GM18520 (cell line): ENCODE results near the gene NPAS1.
A peak's percentile ranks its signal among the peaks of the same experiment; 100 is the strongest.
"Not testable (repeated sequence)": the region's sequence is repeated elsewhere in the genome, so short reads cannot be mapped to it uniquely, and the experiment has no call there.

Experiments
- ATAC-seq: cut with Tn5 transposase; IDR thresholded peaks from one replicate; pipeline ENCODE4 v1.9.1; 2021; ENCODE audit not compliant: unreplicated experiment

NPAS1 gene

DNA sequence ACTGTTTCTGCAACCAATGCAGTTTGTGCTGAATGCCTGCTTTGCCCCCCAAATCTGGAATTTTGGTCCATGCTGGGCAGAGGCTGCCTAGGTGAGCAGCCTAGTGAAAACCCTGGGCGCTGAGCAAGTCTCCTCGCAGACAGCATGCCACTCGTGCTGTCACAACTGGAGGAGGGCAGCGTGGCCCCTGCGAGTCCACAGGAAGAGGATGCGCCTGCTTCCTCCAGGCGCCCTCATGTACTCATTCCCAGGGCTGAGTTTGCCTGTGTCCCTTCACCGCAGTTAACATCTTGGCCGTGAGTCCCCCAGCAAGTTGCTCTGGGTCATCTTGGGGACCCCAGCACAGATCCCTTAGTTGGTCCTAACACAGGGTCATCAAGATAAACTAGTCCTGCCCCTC, 55.0 kb downstream of the NPAS1 start:
- no peak for ATAC-seq

DNA sequence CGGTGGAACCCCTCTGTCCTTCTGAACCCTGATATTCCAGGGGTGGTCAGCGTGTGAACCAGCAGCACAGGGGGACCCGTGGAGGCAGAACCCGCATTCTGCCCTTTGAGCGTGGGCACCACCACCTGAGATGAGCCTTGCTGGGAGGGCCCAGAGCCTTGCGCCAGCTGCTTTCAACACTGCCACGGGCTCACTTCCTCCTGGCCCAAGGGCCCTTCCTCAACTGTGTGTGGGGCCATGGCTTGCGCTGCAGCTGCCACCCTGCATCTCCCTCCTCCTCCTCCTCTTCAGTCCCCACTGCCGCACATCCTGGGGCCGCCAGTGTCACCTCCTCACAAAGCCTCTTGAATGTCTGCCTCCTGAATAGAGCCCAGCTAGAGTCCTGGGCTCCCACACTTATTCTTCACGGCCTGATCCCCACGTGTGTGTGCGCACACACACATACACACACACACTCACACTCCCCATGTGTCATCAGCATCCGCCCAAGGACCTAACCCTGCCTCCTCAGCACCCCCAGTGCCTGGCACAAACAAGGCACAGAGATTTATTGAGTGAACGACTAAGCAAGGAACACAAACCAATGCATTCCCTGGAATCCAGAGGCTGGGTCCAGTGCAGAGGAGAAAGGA, 55.7 kb downstream of the NPAS1 start:
- ATAC-seq = no peak

DNA sequence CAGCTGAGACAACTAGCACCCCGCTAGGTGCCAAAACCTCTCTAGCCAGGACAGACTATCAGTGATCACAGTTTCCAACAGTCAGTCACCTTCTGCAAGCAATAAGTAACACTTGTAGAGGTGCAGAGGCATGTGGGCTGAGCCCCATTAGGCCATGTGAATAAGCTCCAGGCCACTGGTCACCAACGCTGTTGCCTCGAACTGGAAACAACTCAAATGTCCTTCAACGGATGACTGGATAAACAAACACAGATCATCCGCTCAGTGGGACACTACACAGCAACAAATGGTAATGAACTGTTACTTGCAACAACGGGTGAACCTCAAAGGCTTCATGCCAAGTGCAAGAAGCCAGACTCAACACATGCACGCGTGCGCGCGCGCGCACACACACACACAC, 56.3 kb downstream of the NPAS1 start:
- ATAC-seq = no peak

DNA sequence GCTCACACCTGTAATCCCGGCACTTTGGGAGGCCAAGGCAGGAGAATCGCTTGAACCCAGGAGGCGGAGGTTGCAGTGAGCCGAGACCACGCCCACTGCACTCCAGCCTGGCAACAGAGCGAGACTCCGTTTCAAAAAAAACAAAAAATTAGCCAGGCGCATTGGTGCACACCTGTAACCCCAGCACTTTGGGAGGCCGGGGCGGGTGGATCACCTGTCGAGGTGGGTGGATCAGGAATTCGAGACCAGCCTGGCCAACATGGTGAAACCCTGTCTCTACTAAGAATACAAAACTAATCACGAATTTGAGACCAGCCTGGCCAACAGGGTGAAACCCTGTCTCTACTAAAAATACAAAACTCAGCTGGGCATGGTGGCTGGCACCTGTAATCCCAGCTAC, 58.7 kb downstream of the NPAS1 start:
- ATAC-seq = not testable (repeated sequence)

DNA sequence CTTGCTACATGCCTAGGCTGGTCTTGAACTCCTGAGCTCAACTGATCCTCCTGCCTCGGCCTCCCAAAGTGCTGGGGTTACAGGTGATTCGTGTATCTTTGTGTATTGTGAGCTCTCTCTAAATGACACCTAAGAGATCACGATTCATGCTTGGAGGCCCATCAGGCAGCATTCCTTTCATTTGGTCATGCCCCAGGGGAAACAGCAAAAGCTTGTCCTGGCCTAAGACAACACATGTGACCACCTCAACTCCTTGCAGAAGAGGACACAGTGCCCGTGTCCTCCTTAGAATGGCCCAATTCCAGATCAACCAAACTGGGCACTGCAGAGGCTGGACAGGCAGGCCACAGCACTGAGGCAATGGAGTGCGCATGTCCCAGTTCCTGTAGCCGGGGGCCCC, 61.5 kb downstream of the NPAS1 start:
- no peak for ATAC-seq

DNA sequence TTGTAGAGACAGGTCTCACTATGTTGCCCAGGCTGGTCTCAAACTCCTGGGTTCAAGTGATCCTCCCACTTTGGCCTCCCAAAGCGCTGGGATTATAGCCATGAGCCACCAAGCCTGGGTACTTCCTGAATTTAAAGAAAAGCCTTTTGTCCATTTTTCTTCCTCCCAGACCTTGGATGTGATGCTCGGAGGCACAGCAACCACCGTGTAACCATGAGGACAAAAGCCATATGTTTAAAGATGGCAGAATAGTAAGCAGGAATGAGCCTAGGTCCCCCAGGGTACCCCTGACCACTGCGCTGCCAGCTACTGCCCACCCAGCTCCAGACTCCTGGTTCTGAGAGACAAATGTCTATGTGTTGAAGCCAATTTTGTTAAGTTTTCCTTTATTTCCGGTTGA, 62.9 kb downstream of the NPAS1 start:
- ATAC-seq = no peak

DNA sequence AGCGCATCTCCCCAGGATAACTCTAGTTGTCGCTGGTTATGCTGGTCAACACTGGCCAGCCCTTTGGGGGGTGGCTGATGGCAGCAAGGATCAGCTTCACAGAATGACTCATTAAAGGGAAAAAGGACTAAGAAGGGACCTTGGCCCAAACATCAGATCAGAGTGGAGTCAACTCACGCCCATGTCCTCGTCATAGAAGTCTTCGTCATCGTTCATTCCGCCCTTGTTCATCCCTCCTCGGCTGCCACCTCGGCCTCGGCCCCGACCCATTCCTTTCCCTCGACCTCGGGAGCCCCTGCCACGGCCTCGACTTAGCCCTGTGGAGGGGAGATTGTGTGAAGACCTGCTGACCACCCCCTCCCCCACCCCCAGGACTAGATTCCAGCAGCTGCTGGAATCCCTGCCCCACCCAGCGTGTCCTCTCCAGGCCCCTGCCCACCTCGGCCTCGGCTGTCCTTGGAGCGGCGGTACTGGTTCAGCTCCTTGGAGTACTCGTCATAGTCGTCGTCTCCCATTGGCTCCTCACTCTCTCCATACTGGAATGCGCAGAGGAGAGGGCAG, 65.3 kb downstream of the NPAS1 start:
- ATAC-seq = no peak

DNA sequence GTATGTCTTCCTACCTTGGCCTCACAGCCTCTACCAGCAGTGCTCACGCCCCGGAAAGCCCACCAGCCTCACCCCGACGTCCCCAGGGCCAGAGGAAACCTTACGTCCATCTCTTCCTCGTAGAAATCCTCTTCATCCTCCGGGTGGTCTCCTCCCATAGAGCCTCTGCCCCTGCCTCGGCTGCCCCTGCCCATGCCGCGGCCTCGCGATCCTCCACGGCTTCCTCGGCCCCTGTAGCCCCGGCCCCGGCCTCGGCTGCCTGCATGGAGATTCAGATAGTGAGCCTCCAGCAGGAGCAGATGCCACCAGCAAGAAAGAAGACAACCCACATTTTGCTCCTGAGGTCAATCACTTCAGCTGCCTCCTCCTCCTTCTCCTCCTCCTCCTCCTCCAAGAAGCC, 66.6 kb downstream of the NPAS1 start:
- no peak for ATAC-seq

DNA sequence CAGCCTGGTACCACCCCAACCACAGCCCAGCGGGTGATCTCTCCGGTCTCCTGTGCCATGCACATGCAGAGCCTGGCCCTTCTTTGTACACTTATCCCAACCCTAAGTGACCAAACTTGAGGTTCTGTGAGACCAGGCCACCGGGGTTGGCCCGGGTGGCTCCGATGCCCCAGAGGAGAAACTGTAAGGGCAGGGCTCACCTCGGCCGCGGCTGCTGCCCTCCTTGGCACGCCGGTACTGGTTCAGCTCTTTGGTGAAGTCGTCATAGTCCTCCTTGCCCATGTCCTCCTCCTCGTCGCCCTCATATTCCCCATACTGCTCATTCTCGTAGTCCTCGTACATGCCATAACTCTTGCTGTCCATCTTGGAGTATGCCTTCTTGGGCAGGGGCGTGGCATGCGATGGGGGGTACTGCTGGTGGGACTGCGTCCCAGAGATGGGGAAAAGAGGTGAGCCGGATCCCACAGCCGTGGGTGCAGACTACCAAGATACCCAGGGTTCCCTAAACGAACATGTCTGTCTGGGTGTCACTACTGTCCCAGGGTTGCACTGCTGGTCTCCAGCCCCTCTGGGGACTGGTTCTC, 70.2 kb downstream of the NPAS1 start:
- ATAC-seq = no peak

DNA sequence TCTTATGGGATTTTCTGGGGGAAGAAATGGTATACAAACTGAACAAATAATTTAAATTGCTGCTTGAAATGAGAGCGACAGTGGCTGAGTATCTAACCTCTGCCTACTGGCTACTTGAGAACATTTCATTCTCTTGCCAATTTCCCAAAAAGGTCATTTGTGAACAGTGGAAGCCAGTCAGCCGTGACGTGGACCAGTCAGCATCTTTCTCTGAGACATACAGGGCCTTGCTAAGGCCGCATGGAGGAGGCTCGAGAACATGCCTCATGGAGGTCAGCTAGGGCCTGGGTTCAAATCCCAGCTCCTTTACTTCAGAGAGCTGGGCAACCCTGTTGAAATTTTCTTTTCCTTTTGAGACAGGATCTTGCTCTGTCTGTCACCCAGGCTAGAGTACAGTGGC, 73.6 kb downstream of the NPAS1 start:
- no peak for ATAC-seq

DNA sequence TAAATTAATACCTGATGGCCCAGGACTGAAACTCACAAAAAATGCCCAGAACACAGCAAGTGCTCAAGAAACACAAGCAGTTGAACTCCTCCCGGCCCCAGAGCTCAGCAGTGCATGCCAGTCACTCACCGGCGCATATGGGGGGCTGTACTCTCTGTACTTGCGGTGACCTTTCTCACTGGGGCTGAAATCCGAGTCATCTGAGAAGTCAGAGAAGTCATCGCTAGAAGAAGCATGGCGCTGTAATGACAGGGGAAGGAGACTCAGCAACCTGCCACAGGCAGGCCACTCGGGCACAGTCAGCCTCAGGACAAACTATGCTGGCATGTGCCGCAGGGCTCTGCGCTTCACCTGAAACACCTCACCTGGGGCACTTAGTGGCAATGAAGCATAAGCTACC, 74.2 kb downstream of the NPAS1 start:
- ATAC-seq = peak; percentile 40

DNA sequence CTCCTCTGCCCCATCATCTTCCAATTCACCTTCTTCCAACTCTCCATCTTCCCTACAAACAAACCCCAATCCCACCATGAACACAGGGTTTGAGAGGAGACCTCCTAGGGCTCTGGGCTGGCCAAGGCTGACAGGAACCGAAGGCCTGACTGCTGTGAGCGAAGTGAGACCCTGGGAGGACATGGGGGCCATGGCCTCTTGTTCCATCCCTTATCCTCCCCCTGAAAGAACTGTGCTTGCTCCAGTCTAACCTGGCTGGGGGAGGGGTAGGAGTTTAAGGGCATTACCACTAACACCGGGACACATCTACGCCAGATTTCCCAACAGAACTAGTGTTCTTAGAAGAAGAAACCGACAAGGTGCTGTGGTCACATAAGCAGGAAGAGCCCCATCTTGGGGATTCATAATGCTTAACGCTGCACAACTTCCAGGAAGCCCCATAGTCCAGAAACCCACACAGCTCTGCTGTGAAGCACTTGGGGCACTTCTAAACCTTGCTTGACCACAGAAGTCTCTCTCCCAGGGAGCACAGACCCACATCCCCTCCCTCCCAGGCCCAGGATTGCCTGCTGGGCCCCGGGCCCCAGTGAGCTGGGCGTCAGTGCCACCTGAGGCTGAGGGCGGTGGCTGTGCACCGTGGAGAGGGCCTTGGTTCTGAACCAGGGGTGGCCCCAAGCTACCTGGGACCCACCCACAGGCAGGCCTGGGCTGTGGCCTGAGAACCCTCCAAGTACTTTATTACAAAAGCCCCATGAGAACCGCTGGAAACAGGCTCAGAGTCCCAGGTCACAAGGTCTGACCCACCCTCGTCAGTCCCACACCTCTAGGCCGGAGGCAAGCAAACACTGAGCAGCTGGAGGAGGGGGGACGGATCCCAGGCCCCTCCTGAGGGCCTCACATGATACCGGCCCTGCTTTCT, 75.2 kb downstream of the NPAS1 start:
- ATAC-seq = no peak
